Hepatocyte (in vitro differentiated cells): ENCODE measurements around the gene DOCK8. TPM values are rescaled to one million over a fixed set of nuclear protein-coding genes. Genes with fewer than 3 reads are reported as not detected.

Source experiments
- DNase-seq: peaks from one replicate; pipeline ENCODE4 v3.0.0-alpha.2; 2016; ENCODE audit warnings: low spot score
- H2AFZ ChIP-seq: fragments of 200-600 bp; sonication (generic); 2 replicates; pipeline ENCODE4 v1.6.0; 2016; ENCODE audit warnings: antibody characterized with exemption, mild to moderate bottlenecking
- H3K27ac ChIP-seq: fragments of 200-600 bp; sonication (generic); 2 replicates; pipeline ENCODE4 v1.5.1; 2016; ENCODE audit warnings: mild to moderate bottlenecking
- H3K27me3 ChIP-seq: fragments of 200-600 bp; sonication (generic); 2 replicates; pipeline ENCODE4 v1.6.1; 2016
- H3K36me3 ChIP-seq: fragments of 200-600 bp; sonication (generic); replicated peaks from 2 replicates; pipeline ENCODE4 v1.5.1; 2016; ENCODE audit warnings: low read depth; ENCODE audit not compliant: insufficient read depth
- H3K4me1 ChIP-seq: fragments of 200-600 bp; sonication (generic); 2 replicates; pipeline ENCODE4 v1.5.1; 2016; ENCODE audit warnings: mild to moderate bottlenecking, moderate library complexity; ENCODE audit not compliant: insufficient read depth
- H3K4me2 ChIP-seq: fragments of 200-600 bp; sonication (generic); 2 replicates; pipeline ENCODE4 v1.6.0; 2016
- H3K4me3 ChIP-seq: fragments of 200-600 bp; sonication (generic); 2 replicates; pipeline ENCODE4 v1.5.1; 2016; ENCODE audit warnings: mild to moderate bottlenecking
- H3K79me2 ChIP-seq: fragments of 200-600 bp; sonication (generic); 2 replicates; pipeline ENCODE4 v1.6.0; 2017; ENCODE audit warnings: mild to moderate bottlenecking
- H3K9me2 ChIP-seq: fragments of 200-600 bp; sonication (generic); replicated peaks from 2 replicates; pipeline ENCODE4 v1.6.0; 2017; ENCODE audit warnings: mild to moderate bottlenecking; ENCODE audit not compliant: insufficient read depth
- H3K9me3 ChIP-seq: fragments of 200-600 bp; sonication (generic); 2 replicates; pipeline ENCODE4 v1.5.1; 2016; ENCODE audit warnings: low read depth, mild to moderate bottlenecking
- H4K20me1 ChIP-seq: fragments of 200-600 bp; sonication (generic); 2 replicates; pipeline ENCODE4 v1.6.0; 2016; ENCODE audit warnings: mild to moderate bottlenecking; ENCODE audit not compliant: insufficient read depth, poor library complexity, severe bottlenecking
- EZH2 ChIP-seq: fragments of 200-600 bp; sonication (generic); IDR thresholded peaks from 2 replicates; pipeline ENCODE4 v1.6.1; 2016; ENCODE audit warnings: antibody characterized with exemption, mild to moderate bottlenecking, borderline replicate concordance
- EZH2phosphoT487 ChIP-seq: fragments of 200-600 bp; sonication (generic); IDR thresholded peaks from one replicate; pipeline ENCODE4 v1.6.1; 2018; ENCODE audit warnings: antibody characterized with exemption, mild to moderate bottlenecking, low read depth, moderate library complexity; ENCODE audit not compliant: unreplicated experiment, severe bottlenecking
- WGBS: methylation state at CpG from one replicate; pipeline ENCODE4 v1.1.6; 2016; ENCODE audit warnings: low lambda C conversion rate; ENCODE audit errors: missing lambda C conversion rate; 5-methylcytosine and 5-hydroxymethylcytosine counted together
- polyA plus RNA-seq: library from polyadenylated mRNA; unstranded; fragments of >200 nt; fragmentation: Nextera tagmentation; extraction: Ambion mirVana; gene quantifications from 2 replicates; pipeline ENCODE4 v1.2.1, GENCODE V29; 2016
- total RNA-seq: library from RNA; depleted of rRNA; stranded (reverse); fragments of >200 nt; gene quantifications from 2 replicates; pipeline ENCODE4 v1.2.3, GENCODE V29; 2014
- TF ChIP-seq, protein P1 (sequence below): fragments of 200-600 bp; sonication (generic); IDR thresholded peaks from 2 replicates; pipeline ENCODE4 v1.5.1; 2016; ENCODE audit warnings: antibody characterized with exemption, mild to moderate bottlenecking; ENCODE audit not compliant: poor library complexity

DOCK8 gene
- total and polyA plus RNA-seq, 2 experiments from 2014 or later, result 6.5 to 6.6 TPM

DNA sequence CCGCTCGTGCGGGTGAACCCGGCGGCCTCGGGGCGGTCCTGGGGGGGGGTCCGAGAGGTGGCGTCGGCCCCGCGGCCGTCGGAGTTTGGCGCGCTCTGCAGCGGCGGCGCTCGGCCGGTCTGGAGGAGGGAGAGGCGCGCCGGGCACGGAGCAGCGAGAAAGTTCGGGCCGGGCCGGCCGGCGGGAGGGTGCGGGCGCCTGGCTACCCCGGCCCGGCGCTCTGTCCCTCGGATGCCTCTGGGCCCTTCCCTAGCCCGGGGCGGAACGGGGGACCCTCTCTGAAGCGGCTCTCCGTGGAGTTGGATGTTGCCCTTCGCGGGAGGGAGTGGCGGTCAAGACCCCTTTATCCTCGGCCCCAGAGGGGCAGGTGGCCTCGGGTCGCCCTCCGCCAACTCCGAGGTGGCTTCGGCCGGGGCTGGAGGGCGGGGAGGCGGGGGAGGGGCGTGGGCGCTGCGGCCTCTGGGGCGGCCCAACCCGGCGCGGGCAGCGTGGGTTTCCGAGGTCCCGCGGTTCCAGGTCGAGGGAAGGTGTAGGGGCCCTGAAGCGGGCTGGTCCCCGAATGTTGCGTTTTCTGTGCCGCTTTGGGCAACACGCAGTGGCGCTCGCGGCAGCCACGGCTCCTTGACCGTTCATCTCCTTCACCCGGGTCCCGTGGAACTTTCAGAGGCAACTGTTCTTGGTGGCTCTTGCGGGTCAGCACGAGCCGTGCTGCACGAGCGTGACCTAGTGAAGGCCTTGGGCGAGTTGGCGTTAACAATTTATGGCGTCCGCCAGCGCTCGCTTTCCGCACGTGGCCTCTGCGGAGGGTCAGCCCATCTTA is 290.5 kb downstream of the DOCK8 start:
- no peaks in the 10 kb centered on the region for H3K36me3 ChIP-seq
- TF ChIP-seq EZH2phosphoT487 (no peak), EZH2 (no peak)
- TF ChIP-seq, protein P1, sequence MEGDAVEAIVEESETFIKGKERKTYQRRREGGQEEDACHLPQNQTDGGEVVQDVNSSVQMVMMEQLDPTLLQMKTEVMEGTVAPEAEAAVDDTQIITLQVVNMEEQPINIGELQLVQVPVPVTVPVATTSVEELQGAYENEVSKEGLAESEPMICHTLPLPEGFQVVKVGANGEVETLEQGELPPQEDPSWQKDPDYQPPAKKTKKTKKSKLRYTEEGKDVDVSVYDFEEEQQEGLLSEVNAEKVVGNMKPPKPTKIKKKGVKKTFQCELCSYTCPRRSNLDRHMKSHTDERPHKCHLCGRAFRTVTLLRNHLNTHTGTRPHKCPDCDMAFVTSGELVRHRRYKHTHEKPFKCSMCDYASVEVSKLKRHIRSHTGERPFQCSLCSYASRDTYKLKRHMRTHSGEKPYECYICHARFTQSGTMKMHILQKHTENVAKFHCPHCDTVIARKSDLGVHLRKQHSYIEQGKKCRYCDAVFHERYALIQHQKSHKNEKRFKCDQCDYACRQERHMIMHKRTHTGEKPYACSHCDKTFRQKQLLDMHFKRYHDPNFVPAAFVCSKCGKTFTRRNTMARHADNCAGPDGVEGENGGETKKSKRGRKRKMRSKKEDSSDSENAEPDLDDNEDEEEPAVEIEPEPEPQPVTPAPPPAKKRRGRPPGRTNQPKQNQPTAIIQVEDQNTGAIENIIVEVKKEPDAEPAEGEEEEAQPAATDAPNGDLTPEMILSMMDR, result no peak
- H3K4me2 ChIP-seq, result peak overlapping the region; percentile 91
- peaks cover 3% of the 10 kb centered on the region for H3K79me2 ChIP-seq
- no peaks in the 10 kb centered on the region for H3K9me3 ChIP-seq
- DNase-seq, result peak; percentile 55
- peaks cover 11% of the 10 kb centered on the region for H3K4me1 ChIP-seq
- 4% methylated on average over 42 of the region's 92 CpGs for WGBS
- H4K20me1 ChIP-seq, result no peaks in the 10 kb centered on the region
- peak overlapping the region; percentile 66 for H3K4me3 ChIP-seq
- H3K27ac ChIP-seq, result peak overlapping the region; percentile 75
- H2AFZ ChIP-seq, result peak overlapping the region; percentile 92
- H3K9me2 ChIP-seq, result no peaks in the 10 kb centered on the region
- H3K27me3 ChIP-seq, result peaks cover 8% of the 10 kb centered on the region

- Histone ChIP-seq H2AFZ (no peak overlapping the region), H3K9me3 (no peaks in the 10 kb centered on the region), H3K4me1 (peaks cover 11% of the 10 kb centered on the region), H3K27ac (no peak overlapping the region), H3K27me3 (peaks cover 2% of the 10 kb centered on the region), H4K20me1 (no peaks in the 10 kb centered on the region), H3K36me3 (no peaks in the 10 kb centered on the region), H3K79me2 (peaks cover 3% of the 10 kb centered on the region), H3K4me2 (peak overlapping the region; percentile 91), H3K4me3 (no peak overlapping the region), H3K9me2 (no peaks in the 10 kb centered on the region)
- TF ChIP-seq, protein P1, result no peak
- TF ChIP-seq EZH2 (no peak), EZH2phosphoT487 (no peak)
- WGBS, result 34% methylated on average over 5 of the region's 5 CpGs
- DNase-seq, result no peak
Measured at GRCh38 chr9:505741-506059, 291.0 kb downstream of the DOCK8 start.

DNA sequence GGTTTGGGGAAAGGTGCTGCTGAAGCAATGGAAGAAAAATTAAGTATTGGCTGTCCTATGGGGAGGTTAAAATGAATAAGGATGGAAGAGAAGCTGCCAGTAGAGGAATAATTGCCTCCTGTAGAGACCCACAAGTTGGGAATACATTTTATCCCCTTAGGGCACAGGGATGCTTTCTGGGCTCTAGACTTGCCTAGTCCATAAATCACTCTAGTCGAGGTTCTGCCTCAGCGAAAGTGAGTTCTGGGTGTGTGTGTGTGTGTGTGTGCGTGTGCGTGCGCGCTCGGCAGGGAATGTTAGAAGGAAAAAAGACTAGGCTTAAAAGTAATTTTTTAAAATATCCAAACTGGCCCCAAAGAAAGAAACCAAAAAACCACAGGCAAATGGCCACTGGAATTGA is 291.6 kb downstream of the DOCK8 start:
- no peak overlapping the region for H3K4me3 ChIP-seq
- peaks cover 3% of the 10 kb centered on the region for H3K79me2 ChIP-seq
- 84% methylated on average over 7 of the region's 7 CpGs for WGBS
- H3K9me3 ChIP-seq, result no peaks in the 10 kb centered on the region
- H3K4me2 ChIP-seq, result no peak overlapping the region
- TF ChIP-seq EZH2 (no peak), EZH2phosphoT487 (no peak)
- TF ChIP-seq, protein P1, result no peak
- no peak overlapping the region for H3K27ac ChIP-seq
- no peak overlapping the region for H2AFZ ChIP-seq
- H3K9me2 ChIP-seq, result no peaks in the 10 kb centered on the region
- H3K4me1 ChIP-seq, result peaks cover 11% of the 10 kb centered on the region
- H3K36me3 ChIP-seq, result no peaks in the 10 kb centered on the region
- no peaks in the 10 kb centered on the region for H4K20me1 ChIP-seq
- no peak for DNase-seq
- no peaks in the 10 kb centered on the region for H3K27me3 ChIP-seq
